UCSD-AML1 (cell line): Measurements from ENCODE around the gene RNASE7.

Experiments
- DNase-seq: peaks from one replicate; lab custom pipeline; 2025; ENCODE audit not compliant: unreplicated experiment; lab: John Stamatoyannopoulos, UW

RNASE7 gene

DNA sequence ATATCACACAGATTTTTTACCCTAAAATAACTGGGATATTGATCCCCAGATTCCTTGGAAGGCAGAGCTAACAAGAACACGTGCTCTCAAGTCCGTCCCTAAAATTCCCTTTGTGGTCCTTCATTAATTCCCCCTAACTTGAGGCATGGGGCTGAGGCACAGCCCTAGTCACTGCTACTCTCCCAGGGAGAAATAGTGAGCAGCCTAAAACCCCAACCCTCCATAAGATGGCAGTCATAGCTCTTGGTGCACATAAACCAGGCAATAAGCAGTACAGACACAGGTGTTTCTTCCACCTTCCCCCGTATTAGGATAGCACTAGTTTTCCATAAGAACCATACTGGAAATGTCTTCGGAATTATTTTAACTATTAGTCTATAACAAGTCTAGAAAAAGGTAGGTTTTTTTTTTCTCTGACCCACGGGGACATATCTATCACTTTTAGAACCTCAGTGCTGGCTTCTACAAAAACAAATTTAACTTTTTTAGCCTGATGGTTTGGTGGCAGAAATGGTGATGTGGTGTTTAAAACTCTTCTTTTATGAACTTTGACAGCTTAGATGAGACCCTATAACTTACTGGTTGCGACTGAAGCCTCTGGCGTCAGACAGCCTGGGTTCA is 24.8 kb downstream of the RNASE7 start:
- no peak for DNase-seq

DNA sequence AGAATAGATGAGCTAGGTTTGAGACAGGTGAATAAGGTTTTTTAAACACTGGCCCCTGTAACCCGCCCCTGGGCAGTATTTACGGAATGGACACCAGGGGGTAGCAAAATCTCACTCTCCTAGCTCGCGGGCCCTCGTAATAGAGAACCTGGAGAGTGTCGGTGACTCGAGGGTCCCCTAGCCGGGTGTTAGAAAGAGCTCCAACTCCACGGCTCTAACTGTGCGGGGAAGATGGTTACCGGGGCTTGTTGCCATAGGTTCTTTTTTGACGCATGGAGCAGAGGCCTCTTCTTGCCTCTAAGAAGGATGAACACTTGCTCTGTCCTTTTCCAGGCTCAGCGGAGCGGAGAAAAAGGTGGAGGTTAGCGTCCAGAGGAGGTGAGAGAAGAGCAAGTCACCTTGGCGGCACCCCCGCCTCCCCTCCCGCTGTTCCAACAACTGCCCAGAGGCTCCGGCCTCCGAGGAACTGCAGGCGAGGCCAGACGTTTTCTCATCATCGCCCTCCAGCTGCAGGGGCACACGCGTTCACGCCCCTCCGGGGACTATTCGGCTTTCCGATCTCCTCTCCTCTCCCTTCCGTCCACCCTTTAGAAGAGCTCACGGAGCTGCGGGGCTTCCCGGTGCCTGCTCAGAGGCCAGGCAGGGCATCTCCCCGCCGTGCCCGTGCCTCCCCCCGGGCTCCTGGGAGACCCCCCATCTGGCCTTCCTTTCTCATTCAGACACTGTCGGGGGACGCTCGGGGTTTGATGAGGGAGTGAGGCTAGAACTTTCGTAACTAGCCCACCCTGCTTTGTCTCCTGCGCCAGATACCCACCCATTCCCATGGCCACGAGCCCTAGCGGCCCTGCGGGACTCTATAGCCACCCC is 26.6 kb downstream of the RNASE7 start:
- peak; percentile 45 for DNase-seq

DNA sequence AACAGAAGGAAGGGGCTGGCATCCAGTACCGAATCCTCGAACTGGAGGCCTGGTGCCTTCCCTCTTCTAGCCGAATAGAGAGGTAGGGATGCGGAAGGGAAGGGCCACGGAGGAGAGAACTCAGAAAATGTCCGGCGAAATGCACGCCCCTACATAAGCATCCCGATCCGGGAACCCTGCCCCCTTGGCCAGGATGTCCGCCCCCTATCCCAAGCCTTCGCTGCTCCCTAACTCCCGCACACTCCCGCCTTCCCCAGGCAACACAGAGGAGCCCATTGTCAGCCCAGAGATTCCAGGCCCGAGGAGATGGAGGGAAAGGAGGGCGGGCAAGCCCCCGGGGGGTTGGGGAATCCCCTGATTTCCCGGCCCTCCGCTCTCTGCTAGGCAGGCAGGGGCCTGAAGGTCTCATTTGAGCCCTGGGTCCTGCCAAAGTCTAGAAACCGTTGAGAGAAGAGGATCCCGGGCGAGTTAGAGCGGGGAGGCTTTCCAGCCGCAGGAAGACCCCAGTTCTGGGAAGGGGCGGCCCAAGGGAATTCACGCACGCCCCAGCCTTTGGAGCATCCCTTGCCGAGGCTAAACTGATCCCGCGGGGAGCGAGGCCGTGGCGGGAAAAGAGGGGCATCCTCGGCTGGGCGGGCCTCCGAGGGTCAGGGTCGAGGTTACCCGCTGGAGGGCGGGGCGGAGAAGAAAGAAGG is 27.4 kb downstream of the RNASE7 start:
- no peak for DNase-seq

DNA sequence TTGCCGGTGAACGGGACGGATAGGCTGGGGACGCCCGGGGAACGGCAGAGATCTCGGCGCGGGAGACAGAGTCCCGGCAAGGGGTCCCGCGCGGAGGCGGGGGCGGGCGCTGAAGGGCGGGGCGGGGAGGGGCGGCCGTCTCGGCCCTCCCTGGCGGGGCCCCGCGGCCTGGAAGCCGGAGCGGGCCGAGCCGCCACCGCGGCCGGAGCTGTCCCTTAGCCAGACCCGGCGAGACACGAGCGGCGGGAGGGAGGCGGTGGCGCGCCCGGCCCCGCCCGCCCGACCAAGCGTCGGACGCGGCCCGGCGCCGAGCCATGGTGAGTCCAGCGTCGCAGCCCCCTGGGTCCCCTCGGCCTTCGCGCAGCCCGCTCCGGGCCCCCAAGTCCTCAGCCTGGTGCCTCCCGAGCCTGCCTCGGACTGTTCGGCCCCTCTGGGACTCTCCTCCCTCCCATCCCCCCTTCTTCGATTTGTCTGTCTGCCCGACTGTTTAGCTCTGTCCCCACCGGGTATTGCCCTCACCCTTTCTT is 28.0 kb downstream of the RNASE7 start, which contains the start of gene ARHGEF40:
Gene ARHGEF40, plus strand, starts transcription at position 222 of the 527 bp plus-strand sequence. Its CDS starts 93 bp downstream, at position 315.
- peak; percentile 44 for DNase-seq

DNA sequence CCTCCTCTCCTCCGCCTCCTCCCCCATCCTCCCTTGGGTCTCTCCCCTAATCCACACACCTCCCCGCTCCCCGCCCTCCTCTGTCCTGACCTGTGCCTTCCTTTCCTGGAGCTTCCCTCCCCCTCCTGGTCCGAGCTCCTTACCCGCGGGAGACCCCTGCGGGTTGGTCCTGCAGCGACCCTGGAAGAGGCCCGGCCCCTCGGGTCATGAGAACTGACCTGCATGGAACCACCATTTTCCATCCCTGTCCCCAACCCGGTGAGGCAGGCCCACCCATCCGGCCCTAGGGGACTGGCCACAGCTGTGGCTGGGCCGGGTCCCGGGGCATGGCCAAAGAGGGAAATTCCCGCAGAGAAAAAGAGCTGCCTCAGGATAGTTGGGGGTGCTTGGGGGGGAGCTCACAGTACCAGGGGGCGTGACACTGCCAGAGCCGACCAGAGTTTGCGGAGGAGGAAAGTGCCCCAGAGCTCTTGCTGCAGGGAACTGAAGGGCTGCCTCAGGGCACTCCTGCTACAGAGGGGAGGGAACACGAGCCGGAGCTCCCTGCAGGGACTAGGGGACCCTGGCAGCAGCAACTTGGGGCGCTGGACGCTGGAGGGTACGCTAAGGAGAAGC is 28.6 kb downstream of the RNASE7 start:
- DNase-seq: no peak

DNA sequence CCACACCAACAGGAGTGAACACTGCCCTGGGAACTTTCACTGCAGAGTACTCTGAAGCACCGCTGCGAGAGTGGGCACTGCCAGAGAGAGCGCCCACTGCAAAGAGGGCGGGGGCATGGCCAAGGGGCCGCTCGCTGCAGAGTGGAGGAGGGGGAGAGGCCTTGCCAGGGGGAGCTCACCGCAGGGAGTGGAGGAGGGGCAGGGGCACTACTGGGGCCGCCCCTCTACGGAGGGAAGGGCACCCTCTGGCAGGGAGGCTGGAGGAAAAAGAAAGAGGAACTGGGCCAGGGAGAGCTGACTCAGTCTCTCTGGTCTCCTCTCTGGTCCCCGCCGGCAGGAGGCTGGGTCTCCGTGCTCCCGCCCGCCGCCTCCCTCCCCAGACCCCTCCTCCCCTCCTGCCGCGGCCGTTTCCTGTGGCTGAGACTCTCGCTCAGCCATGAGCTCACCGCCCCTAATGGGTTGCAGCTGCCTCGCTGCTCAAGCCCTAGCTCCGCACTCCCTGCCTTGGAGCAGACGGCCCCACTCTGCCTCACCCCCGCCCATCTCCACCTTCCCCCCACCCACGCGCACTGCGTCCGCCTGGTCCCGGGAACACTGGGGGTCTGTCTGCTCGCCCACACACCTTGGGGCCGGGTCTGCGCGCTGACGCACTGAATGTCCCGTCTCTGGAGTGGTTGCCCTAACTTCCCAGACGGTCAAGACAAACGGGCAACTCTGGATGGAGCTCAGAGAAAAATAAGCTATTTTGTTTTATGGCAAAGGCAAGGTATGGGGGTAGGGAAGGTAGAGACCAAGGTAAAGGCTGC is 29.3 kb downstream of the RNASE7 start:
- DNase-seq: peak; percentile 88

DNA sequence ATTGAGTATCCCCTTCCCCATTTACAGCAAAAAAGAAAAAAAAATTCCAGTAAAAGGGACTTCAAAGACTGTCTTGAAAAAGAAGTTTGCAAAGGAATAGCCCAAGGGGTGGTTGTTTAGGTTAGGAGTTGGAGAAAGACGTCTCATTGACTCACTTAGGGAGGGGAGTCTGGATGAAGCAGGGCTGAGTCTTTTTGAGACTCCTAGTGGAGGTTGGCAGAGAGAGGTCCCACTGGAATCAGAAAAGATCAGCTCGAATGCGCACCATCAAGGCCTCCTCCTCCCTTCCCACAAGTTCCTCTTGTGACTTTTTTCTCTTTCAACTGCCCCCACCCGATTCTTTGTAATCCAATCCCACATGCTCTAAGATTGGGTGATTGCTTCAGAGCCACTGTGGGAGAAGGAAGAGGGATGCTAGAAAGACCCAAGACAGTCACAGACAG is 29.9 kb downstream of the RNASE7 start:
- peak; percentile 21 for DNase-seq

DNA sequence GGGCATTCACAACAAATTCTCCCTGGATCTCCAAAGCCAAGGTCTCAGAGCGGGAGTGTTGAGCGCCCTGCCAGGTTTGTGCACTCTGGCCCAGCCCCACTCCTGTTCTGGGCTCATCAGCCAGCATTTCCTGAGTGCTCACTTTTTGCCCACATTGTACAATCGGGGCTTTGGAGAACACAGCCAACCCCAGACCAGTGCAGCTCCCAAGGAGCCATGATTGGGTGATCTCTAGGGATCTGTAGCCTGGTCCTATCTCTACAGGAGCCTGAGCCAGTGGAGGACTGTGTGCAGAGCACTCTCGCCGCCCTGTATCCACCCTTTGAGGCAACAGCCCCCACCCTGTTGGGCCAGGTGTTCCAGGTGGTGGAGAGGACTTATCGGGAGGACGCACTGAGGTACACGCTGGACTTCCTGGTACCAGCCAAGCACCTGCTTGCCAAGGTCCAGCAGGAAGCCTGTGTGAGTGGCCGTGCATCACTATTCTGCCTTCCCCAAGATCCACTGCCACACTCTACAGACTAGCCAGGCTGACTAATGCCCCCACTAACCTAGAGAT is 30.7 kb downstream of the RNASE7 start:
- no peak for DNase-seq

DNA sequence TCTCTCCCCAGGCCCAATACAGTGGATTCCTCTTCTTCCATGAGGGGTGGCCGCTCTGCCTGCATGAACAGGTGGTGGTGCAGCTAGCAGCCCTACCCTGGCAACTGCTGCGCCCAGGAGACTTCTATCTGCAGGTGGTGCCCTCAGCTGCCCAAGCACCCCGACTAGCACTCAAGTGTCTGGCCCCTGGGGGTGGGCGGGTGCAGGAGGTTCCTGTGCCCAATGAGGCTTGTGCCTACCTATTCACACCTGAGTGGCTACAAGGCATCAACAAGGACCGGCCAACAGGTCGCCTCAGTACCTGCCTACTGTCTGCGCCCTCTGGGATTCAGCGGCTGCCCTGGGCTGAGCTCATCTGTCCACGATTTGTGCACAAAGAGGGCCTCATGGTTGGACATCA is 31.8 kb downstream of the RNASE7 start:
- no peak for DNase-seq

DNA sequence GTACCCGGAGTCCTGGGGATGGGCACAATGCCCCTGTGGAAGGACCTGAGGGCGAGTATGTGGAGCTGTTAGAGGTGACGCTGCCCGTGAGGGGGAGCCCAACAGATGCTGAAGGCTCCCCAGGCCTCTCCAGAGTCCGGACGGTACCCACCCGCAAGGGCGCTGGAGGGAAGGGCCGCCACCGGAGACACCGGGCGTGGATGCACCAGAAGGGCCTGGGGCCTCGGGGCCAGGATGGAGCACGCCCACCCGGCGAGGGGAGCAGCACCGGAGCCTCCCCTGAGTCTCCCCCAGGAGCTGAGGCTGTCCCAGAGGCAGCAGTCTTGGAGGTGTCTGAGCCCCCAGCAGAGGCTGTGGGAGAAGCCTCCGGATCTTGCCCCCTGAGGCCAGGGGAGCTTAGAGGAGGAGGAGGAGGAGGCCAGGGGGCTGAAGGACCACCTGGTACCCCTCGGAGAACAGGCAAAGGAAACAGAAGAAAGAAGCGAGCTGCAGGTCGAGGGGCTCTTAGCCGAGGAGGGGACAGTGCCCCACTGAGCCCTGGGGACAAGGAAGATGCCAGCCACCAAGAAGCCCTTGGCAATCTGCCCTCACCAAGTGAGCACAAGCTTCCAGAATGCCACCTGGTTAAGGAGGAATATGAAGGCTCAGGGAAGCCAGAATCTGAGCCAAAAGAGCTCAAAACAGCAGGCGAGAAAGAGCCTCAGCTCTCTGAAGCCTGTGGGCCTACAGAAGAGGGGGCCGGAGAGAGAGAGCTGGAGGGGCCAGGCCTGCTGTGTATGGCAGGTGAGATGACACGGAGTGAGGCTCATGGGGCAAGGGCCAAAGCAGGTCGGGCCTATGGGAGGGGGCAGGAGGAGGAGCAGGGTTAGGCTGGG is 32.5 kb downstream of the RNASE7 start:
- DNase-seq: no peak

DNA sequence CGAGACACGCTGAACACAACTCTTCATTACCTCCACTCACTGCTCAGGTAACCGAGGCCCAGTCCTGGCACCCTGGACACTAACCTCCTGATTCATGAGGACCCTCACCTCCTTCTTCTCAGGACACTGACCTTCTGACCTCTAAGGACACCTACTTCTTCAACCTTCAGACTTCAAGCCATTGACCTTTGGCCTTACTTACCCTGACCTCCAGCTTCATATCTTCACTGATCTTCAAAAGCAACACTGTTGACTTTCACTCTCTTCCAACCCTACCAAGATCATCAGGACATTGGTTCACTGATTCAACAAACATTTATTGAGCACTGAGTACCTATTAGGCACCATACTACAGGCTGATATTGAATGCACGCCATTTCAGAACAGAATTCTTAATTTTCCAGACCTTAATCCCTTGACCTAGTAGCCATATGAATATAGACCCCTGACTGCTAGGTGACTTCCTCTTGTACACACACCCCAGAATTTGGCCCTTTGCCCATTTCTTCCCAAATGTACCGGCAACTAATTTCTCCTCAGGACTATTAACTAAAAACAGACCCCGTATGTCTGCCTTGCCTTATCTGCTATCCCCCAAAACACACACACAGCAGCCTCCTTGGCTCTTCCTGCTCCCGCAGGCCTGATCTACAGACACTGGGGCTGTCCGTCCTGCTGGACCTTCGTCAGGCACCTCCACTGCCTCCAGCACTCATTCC is 33.7 kb downstream of the RNASE7 start:
- no peak for DNase-seq

DNA sequence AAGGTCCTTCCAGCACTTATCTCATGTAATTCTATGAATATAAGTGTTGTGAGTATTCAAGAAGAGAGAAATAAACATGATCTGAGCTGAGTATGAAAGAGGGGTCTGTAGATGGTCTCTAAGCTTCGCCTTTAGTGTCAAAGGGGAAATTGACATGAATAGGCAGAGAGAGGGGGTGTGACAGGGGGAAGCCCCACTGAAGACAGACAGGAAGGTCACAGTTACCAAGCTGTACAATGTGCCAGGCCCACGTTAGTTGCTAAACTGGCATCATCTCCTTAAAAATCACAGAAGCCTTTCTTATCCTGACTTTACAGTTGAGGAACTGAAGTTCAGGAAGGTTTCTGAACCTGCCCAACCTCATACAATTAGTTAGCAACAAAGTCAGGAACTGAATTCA is 35.5 kb downstream of the RNASE7 start:
- no peak for DNase-seq

DNA sequence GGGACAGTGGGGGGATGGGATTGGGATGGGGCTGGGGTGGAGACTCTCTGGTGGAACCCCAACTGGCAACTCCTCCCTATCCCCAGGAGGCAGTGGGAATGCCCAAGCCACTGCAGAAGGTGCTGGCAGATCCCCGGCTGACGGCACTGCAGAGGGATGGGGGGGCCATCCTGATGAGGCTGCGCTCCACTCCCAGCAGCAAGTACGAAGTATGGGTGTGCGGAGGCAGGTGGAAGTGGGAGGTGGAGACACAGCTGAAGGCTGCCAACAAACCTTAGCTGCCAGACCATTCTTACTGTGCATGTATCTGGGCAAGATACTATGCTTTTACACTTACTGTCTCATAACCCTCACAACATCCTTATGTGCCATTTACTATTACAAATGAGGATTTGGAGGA is 36.1 kb downstream of the RNASE7 start:
- no peak for DNase-seq

DNA sequence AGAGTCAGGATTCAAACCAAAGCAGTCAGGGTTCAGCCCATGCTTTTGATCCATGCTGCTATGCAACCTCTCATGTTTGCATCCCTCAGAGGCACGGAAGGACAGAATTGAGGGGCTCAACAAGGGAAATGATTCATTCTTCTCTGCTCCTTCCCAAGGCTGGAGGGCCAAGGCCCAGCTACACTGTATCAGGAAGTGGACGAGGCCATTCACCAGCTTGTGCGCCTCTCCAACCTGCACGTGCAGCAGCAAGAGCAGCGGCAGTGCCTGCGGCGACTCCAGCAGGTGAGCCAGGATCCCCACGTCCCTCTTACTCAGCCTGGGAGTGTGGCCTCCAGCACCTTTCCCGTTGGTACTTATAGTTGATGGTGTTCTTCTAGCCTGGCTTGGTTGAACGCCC is 36.6 kb downstream of the RNASE7 start:
- no peak for DNase-seq

DNA sequence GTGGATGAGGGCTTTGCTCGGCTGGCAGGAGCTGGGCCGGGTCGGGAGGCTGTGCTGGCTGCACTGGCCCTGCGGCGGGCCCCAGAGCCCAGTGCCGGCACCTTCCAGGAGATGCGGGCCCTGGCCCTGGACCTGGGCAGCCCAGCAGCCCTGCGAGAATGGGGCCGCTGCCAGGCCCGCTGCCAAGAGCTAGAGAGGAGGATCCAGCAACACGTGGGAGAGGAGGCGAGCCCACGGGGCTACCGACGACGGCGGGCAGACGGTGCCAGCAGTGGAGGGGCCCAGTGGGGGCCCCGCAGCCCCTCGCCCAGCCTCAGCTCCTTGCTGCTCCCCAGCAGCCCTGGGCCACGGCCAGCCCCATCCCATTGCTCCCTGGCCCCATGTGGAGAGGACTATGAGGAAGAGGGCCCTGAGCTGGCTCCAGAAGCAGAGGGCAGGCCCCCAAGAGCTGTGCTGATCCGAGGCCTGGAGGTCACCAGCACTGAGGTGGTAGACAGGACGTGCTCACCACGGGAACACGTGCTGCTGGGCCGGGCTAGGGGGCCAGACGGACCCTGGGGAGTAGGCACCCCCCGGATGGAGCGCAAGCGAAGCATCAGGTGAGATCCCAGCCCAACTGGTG is 39.5 kb downstream of the RNASE7 start:
- DNase-seq: no peak

DNA sequence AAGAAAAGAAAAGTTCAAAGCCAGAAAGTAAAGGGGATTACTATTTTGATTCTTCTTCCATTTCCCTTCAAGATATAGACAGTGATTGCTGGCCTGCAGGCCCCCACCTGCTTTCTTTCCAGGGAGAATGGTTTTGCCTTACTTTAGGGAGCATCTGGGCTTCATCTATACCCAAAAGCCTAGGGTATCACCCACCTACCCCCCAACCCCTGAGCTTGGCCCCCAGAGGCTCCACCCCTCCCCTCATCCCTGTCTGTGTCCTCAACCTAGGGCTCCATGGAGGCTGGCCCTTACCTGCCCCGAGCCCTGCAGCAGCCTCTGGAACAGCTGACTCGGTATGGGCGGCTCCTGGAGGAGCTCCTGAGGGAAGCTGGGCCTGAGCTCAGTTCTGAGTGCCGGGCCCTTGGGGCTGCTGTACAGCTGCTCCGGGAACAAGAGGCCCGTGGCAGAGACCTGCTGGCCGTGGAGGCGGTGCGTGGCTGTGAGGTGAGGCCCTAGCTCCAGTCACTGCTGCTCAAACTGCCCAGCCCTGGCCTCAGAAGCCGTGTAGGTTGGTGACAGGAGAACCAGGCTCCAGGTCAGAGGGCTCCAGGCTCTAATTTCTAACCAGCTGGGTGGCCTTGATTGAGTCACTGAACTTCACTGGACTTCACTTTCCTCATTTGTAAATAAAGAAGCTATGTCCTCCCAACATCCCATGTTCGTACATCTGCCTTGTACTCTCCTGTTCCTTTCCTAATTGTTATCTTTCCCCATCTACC is 41.6 kb downstream of the RNASE7 start:
- DNase-seq: no peak

DNA sequence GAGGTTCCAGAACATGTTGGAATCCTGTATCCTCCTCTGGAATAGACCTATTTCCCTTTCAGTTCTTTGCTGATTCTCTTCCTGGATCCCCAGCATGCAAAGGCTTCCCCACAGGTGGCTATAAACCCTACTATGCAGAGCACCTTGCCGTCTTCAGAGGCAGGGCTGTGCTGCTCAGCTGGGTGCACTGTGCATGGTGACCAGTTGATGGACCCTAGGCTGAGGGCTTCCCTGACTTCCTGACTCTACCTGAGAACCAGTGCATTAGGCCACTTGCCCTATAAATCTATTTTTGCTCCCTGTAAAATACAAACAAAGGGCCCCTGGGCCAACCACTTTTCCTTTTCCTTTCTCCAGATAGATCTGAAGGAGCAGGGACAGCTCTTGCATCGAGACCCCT is 42.2 kb downstream of the RNASE7 start:
- no peak for DNase-seq
